HG03342 (cell line): ENCODE results near the gene ZNF280D.

Experiments used
- ATAC-seq: cut with Tn5 transposase; IDR thresholded peaks from one replicate; pipeline ENCODE4 v1.9.1; 2021; ENCODE audit warnings: mild to moderate bottlenecking, moderate library complexity; ENCODE audit not compliant: unreplicated experiment

The ZNF280D gene

GRCh38 chr15:56749982-56750381 is 16.7 kb upstream of the ZNF280D start:
- ATAC-seq, result no peak

- ATAC-seq, result no peak
Observed at GRCh38 chr15:56744701-56745683, 11.7 kb upstream of the ZNF280D start.

GRCh38 chr15:56741541-56741940 is 8.2 kb upstream of the ZNF280D start:
- ATAC-seq, result no peak

GRCh38 chr15:56739964-56740640 is 6.8 kb upstream of the ZNF280D start:
- ATAC-seq, result no peak

- ATAC-seq, result no peak
Observed at GRCh38 chr15:56739474-56739873, 6.2 kb upstream of the ZNF280D start.

GRCh38 chr15:56737791-56738190 is 4.5 kb upstream of the ZNF280D start:
- ATAC-seq, result no peak

GRCh38 chr15:56736881-56737707 is 3.8 kb upstream of the ZNF280D start:
- no peak for ATAC-seq

- ATAC-seq, result no peak
Observed at GRCh38 chr15:56736308-56736707, 3.0 kb upstream of the ZNF280D start.

GRCh38 chr15:56735589-56735988 is 2.3 kb upstream of the ZNF280D start:
- ATAC-seq, result no peak

GRCh38 chr15:56734013-56734635 is 815 bp upstream of the ZNF280D start:
- ATAC-seq, result no peak

GRCh38 chr15:56732886-56733135 is 498 bp downstream of the ZNF280D start:
- no peak for ATAC-seq

- no peak for ATAC-seq
Observed at GRCh38 chr15:56732135-56732885, 999 bp downstream of the ZNF280D start.

GRCh38 chr15:56731548-56731947 is 1.8 kb downstream of the ZNF280D start:
- no peak for ATAC-seq

GRCh38 chr15:56729561-56729960 is 3.7 kb downstream of the ZNF280D start:
- ATAC-seq, result no peak

GRCh38 chr15:56725386-56725785 is 7.9 kb downstream of the ZNF280D start:
- no peak for ATAC-seq

GRCh38 chr15:56724232-56724631 is 9.1 kb downstream of the ZNF280D start:
- no peak for ATAC-seq

GRCh38 chr15:56723787-56724186 is 9.5 kb downstream of the ZNF280D start:
- no peak for ATAC-seq

GRCh38 chr15:56719774-56720555 is 13.3 kb downstream of the ZNF280D start:
- ATAC-seq, result no peak

- no peak for ATAC-seq
Observed at GRCh38 chr15:56719021-56719612, 14.2 kb downstream of the ZNF280D start.
